Measurements from ENCODE around the gene DIP2A. TPM values are rescaled to one million over a fixed set of nuclear protein-coding genes. Genes with fewer than 3 reads are reported as not detected.

DIP2A gene
- total and polyA plus RNA-seq, 2 of the 13 experiments (the other 11 are each of a cell fraction or from before 2014, with no cell fraction given) = 18.5 to 37.6 TPM

GRCh38 chr21:46489800-46490199 is 31.1 kb downstream of the DIP2A start:
- H3K9me3 ChIP-seq (ENCODE audit: low read length) = no peaks in the 10 kb centered on the region
- H3K9ac ChIP-seq (ENCODE audit: insufficient read depth, low read depth, low read length) = no peak overlapping the region
- H3K4me2 ChIP-seq (ENCODE audit: low read depth, low read length) = no peak overlapping the region
- H2AFZ ChIP-seq (ENCODE audit: low read length) = no peak overlapping the region
- in situ Hi-C loops (cut with HindIII; ENCODE audit: extremely low pct_ligation_motif_present, low pct_unique_long_range_greater_than_20kb) = no loop called here
- no peaks in the 10 kb centered on the region for H3K79me2 ChIP-seq (ENCODE audit: insufficient read depth, low read length)
- CTCF ChIA-PET (ENCODE audit: low intra/inter-chr PET ratio, low total read pairs) = no interaction called here
- H3K4me1 ChIP-seq (ENCODE audit: insufficient read depth, low read length) = no peaks in the 10 kb centered on the region
- no TSS peak for BruUV-seq (replicated peaks)
- no peak overlapping the region for H3K4me3 ChIP-seq (replicated peaks in 1 of 3; ENCODE audit: insufficient read depth in 1 of 3, low read depth in 2 of 3, low read length in 3 of 3)
- POLR2A ChIA-PET = no interaction called here
- DNase-seq (ENCODE audit: low spot score) (no peak), ATAC-seq (no peak), FAIRE-seq (no peak)
- H3K27me3 ChIP-seq (ENCODE audit: control insufficient read depth in 1 of 2, insufficient read depth in 2 of 2, low read length in 2 of 2) = no peaks in the 10 kb centered on the region
- 93% methylated on average over 10 of the region's 10 CpGs for WGBS (ENCODE audit: low lambda C conversion rate)
- no peaks in the 10 kb centered on the region; the same call in 1 of the 2 replicates for H4K20me1 ChIP-seq (ENCODE audit: insufficient read depth, low read length)
- peaks cover 8 to 47% of the 10 kb centered on the region in 2 experiments for H3K36me3 ChIP-seq (replicated peaks in 1 of 2; ENCODE audit: control insufficient read depth in 1 of 2, insufficient read depth in 2 of 2, low read length in 2 of 2)
- TF ChIP-seq BATF2 (CRISPR knock-in tag; IDR thresholded peaks at IDR 0.05) (no peak), ATRX (CRISPR knock-in tag; IDR thresholded peaks at IDR 0.05; ENCODE audit: borderline replicate concordance) (no peak), ELF4 (CRISPR knock-in tag; IDR thresholded peaks at IDR 0.05; ENCODE audit: borderline replicate concordance) (no peak), NFIC (IDR thresholded peaks at IDR 0.05; ENCODE audit: low read length) (no peak)
- H3K27ac ChIP-seq (ENCODE audit: extremely low read length, insufficient read depth, low read length) = no peak overlapping the region
- intact Hi-C loops (cut with micrococcal nuclease; ENCODE audit: unreplicated experiment) = no loop called here

- Histone ChIP-seq H3K9me3 (ENCODE audit: low read length) (no peaks in the 10 kb centered on the region), H3K4me3 (replicated peaks in 1 of 3; ENCODE audit: insufficient read depth in 1 of 3, low read depth in 2 of 3, low read length in 3 of 3) (no peak overlapping the region), H3K36me3 (replicated peaks in 1 of 2; ENCODE audit: control insufficient read depth in 1 of 2, insufficient read depth in 2 of 2, low read length in 2 of 2) (peaks cover 8 to 38% of the 10 kb centered on the region in 2 experiments), H3K4me2 (ENCODE audit: low read depth, low read length) (no peak overlapping the region), H4K20me1 (ENCODE audit: insufficient read depth, low read length) (no peaks in the 10 kb centered on the region; the same call in 1 of the 2 replicates), H3K27me3 (ENCODE audit: control insufficient read depth in 1 of 2, insufficient read depth in 2 of 2, low read length in 2 of 2) (no peaks in the 10 kb centered on the region), H3K27ac (ENCODE audit: extremely low read length, insufficient read depth, low read length) (no peak overlapping the region), H3K9ac (ENCODE audit: insufficient read depth, low read depth, low read length) (no peak overlapping the region), H3K4me1 (ENCODE audit: insufficient read depth, low read length) (no peaks in the 10 kb centered on the region), H3K79me2 (ENCODE audit: insufficient read depth, low read length) (no peaks in the 10 kb centered on the region), H2AFZ (ENCODE audit: low read length) (no peak overlapping the region)
- no TSS peak for BruUV-seq (replicated peaks)
- FAIRE-seq (no peak), ATAC-seq (no peak), DNase-seq (ENCODE audit: low spot score) (no peak)
- intact Hi-C loops (cut with micrococcal nuclease; ENCODE audit: unreplicated experiment) (no loop called here), in situ Hi-C loops (cut with HindIII; ENCODE audit: extremely low pct_ligation_motif_present, low pct_unique_long_range_greater_than_20kb) (no loop called here)
- 97% methylated on average over 3 of the region's 3 CpGs for WGBS (ENCODE audit: low lambda C conversion rate)
- CTCF ChIA-PET (ENCODE audit: low intra/inter-chr PET ratio, low total read pairs) = no interaction called here
- POLR2A ChIA-PET = no interaction called here
- TF ChIP-seq FOXM1 (CRISPR knock-in tag; IDR thresholded peaks at IDR 0.05) = no peak
- TF ChIP-seq HNRNPK (IDR thresholded peaks at IDR 0.05; ENCODE audit: low read depth, low read length, poor library complexity, severe bottlenecking) = no peak
- no peak for TF ChIP-seq MNT (IDR thresholded peaks at IDR 0.05)
- TF ChIP-seq ATF1 (CRISPR knock-in tag; IDR thresholded peaks at IDR 0.05) = no peak
- TF ChIP-seq SNAI1 (CRISPR knock-in tag; IDR thresholded peaks at IDR 0.05; ENCODE audit: borderline replicate concordance) = no peak
- no peak for TF ChIP-seq HOXA9 (CRISPR knock-in tag; IDR thresholded peaks at IDR 0.05; ENCODE audit: borderline replicate concordance)
- TF ChIP-seq CCAR2 (optimal IDR thresholded peaks at IDR 0.05; ENCODE audit: low read depth, low read length) = no peak
- TF ChIP-seq ZNF138 (CRISPR knock-in tag; IDR thresholded peaks at IDR 0.05; ENCODE audit: low read depth) = no peak
- no peak for TF ChIP-seq ZNF282 (IDR thresholded peaks at IDR 0.05; ENCODE audit: partially characterized antibody)
- no peak for TF ChIP-seq FOXK2 (IDR thresholded peaks at IDR 0.05)
- no peak for TF ChIP-seq ZNF276 (CRISPR knock-in tag; IDR thresholded peaks at IDR 0.05; ENCODE audit: low read depth)
Measured at GRCh38 chr21:46491553-46491952, 32.9 kb downstream of the DIP2A start.

All from HepG2 (cell line).